ENCODE data around the gene NAALAD2.

GRCh38 chr11:90171359-90171758 is 36.9 kb downstream of the NAALAD2 start:
- TF ChIP-seq, protein P1, sequence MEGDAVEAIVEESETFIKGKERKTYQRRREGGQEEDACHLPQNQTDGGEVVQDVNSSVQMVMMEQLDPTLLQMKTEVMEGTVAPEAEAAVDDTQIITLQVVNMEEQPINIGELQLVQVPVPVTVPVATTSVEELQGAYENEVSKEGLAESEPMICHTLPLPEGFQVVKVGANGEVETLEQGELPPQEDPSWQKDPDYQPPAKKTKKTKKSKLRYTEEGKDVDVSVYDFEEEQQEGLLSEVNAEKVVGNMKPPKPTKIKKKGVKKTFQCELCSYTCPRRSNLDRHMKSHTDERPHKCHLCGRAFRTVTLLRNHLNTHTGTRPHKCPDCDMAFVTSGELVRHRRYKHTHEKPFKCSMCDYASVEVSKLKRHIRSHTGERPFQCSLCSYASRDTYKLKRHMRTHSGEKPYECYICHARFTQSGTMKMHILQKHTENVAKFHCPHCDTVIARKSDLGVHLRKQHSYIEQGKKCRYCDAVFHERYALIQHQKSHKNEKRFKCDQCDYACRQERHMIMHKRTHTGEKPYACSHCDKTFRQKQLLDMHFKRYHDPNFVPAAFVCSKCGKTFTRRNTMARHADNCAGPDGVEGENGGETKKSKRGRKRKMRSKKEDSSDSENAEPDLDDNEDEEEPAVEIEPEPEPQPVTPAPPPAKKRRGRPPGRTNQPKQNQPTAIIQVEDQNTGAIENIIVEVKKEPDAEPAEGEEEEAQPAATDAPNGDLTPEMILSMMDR (IDR thresholded peaks at IDR 0.05): no peak
- no peak for TF ChIP-seq POLR2A (IDR thresholded peaks at IDR 0.05; ENCODE audit: low read length)
- TF ChIP-seq EP300 (IDR thresholded peaks at IDR 0.05): no peak
- TF ChIP-seq NFE2L2 (conservative IDR thresholded peaks at IDR 0.05; ENCODE audit: low read length): no peak

All from A549 (cell line).